ENCODE measurements around the gene B3GAT3.

DNA sequence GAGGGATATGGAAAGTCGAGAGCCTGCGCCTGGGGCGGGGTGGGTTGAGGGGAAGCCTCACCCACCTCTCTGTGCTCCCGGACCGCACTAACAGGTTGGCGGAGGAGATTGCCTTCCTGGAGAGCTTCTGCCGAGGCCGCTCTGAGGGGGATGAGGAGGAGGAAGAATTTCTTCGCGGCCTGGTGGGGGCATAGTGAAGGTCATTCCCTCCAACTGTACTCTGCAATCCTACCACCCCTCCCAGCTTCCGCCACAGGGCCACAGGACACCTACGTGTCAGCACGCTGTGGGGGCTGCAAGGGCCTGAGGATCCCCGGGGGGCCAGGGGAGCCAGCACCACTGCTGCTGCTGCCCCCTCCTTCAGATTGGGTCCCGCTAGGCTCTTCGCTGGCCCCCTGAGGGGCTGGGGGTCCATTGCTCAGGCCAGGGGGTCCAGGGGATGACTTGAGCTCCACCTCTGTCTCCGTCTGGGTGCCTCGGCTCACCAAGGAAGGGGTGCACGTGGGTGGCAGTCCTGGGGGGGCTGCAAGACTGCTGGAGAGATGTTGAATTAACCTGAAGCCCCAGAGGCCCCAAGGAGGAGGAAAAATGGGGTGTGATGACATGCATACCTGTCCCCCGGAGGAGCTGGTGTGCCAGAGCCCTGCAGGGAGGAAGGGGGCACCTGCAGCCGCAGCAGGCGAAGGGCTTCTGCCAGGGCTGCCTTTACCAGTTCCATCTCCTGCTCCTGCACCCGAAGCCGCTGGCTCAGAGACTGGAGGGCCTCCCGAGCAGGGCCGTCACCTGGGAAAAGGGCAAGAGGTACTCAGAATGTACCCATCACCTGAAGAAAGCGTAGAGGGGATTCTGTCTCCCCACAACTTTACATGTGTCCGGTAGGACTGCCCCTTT lies 10.7 kb downstream of the B3GAT3 start:
- TF ChIP-seq, protein P1, sequence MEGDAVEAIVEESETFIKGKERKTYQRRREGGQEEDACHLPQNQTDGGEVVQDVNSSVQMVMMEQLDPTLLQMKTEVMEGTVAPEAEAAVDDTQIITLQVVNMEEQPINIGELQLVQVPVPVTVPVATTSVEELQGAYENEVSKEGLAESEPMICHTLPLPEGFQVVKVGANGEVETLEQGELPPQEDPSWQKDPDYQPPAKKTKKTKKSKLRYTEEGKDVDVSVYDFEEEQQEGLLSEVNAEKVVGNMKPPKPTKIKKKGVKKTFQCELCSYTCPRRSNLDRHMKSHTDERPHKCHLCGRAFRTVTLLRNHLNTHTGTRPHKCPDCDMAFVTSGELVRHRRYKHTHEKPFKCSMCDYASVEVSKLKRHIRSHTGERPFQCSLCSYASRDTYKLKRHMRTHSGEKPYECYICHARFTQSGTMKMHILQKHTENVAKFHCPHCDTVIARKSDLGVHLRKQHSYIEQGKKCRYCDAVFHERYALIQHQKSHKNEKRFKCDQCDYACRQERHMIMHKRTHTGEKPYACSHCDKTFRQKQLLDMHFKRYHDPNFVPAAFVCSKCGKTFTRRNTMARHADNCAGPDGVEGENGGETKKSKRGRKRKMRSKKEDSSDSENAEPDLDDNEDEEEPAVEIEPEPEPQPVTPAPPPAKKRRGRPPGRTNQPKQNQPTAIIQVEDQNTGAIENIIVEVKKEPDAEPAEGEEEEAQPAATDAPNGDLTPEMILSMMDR (IDR thresholded peaks at IDR 0.05), result no peak
- no peak for TF ChIP-seq POLR2AphosphoS5 (IDR thresholded peaks at IDR 0.05)

Data from prostate gland (tissue), 2 donors.